Kidney epithelial cell (primary cell): ENCODE results near the gene RLN2. TPM values are rescaled to one million over a fixed set of nuclear protein-coding genes. Genes with fewer than 3 reads are reported as not detected.
"Not testable (repeated sequence)": the region's sequence is repeated elsewhere in the genome, so short reads cannot be mapped to it uniquely, and the experiment has no call there.

Experiments
- DNase-seq: peaks from one replicate; pipeline ENCODE4 v3.0.0-alpha.2; 2010; ENCODE audit warnings: low read depth
- H3K27me3 ChIP-seq: 2 replicates; pipeline ENCODE4 v1.6.0; 2011; ENCODE audit warnings: low read length; ENCODE audit not compliant: control insufficient read depth, insufficient read depth
- H3K36me3 ChIP-seq: 2 replicates; pipeline ENCODE4 v1.5.1; 2011; ENCODE audit warnings: low read length; ENCODE audit not compliant: control insufficient read depth, insufficient read depth
- H3K4me3 ChIP-seq: 2 replicates; pipeline ENCODE4 v1.5.1; 2011; ENCODE audit warnings: low read depth, mild to moderate bottlenecking, control low read depth, low read length
- total RNA-seq: library from RNA; depleted of rRNA; stranded (reverse); fragments of >200 nt; gene quantifications from 2 replicates; pipeline ENCODE4 v1.2.3, GENCODE V29; 2015
- TF ChIP-seq, protein P1 (sequence below): IDR thresholded peaks from 2 replicates; pipeline ENCODE4 v1.5.1; 2011; ENCODE audit warnings: mild to moderate bottlenecking, moderate library complexity, low read length, control low read depth, inconsistent platforms; ENCODE audit not compliant: insufficient read depth, poor library complexity, severe bottlenecking

RLN2 gene, protein sequence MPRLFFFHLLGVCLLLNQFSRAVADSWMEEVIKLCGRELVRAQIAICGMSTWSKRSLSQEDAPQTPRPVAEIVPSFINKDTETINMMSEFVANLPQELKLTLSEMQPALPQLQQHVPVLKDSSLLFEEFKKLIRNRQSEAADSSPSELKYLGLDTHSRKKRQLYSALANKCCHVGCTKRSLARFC
- 1.0 and 2.5 TPM in 2 replicates for total RNA-seq

DNA sequence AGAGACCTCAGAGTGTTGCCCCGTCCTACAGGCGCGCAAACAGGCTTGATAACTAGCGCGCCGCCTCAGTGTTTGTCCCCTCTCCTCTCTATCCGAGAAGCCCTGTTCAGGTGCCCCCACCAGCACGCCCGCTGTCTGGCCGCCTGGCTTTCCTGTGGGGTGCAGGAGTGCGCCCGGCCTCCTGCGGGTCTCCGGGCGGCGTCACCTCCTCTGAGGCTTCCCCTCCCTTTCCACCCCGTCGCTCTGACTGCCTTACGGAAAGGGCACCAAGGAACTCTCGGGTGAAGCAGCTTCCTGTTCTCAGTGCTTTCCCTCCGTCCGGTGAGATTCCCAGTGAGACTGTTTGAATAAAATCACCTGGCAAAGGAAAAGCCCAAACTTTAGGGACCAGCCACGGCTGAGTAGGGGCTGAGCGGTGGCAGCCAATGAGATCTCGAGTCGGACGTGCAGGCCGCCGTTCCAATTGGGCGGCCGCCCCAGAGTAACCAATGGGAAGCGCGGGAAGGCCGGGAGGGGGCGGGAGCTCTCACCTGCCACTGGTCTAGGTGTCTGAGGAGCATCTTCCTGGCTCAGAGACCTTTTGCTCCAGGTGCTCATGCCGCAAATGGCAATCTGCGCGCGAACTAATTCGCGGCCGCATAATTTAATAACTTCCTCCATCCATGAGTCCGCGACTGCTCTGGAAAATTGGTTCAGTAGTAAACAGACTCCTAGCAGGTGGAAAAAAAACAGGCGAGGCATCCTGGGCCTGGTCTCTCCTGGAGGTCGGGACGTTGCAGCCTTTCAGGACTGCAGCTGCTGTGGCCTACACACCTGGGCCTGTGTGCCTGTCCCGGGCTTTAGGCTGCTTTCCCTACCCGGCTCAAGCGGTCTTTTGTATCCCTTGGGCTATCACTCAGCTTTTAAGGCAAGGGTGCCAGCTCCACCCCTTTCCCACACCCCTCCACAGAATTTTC is at the start of gene RLN2:
TSS of gene RLN2 (minus strand) at position 877 of the 956 bp plus-strand sequence. CDS start at position 741, 136 bp downstream.
- not testable (repeated sequence) for H3K36me3 ChIP-seq, H3K27me3 ChIP-seq, H3K4me3 ChIP-seq, DNase-seq

DNA sequence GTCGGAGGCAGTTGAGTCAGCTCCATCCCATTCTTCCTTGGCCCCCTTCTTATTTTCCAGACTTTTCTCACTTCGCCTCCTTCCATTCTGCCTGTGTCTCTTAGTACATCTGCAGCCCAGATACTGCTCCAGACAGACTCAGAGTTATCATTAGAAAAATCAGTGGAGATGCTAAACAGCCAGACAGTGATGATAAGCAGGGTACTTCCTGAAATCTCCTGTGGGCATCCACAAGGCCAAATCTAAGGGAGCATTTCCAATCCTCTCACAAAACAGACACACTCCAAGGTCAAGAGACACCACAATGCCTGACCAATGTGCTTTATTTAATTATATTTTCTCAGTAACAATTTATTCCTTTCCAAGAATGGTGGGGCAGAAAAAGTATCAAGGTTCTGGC is 49.7 kb upstream of the RLN2 start:
- TF ChIP-seq, protein P1, sequence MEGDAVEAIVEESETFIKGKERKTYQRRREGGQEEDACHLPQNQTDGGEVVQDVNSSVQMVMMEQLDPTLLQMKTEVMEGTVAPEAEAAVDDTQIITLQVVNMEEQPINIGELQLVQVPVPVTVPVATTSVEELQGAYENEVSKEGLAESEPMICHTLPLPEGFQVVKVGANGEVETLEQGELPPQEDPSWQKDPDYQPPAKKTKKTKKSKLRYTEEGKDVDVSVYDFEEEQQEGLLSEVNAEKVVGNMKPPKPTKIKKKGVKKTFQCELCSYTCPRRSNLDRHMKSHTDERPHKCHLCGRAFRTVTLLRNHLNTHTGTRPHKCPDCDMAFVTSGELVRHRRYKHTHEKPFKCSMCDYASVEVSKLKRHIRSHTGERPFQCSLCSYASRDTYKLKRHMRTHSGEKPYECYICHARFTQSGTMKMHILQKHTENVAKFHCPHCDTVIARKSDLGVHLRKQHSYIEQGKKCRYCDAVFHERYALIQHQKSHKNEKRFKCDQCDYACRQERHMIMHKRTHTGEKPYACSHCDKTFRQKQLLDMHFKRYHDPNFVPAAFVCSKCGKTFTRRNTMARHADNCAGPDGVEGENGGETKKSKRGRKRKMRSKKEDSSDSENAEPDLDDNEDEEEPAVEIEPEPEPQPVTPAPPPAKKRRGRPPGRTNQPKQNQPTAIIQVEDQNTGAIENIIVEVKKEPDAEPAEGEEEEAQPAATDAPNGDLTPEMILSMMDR, result no peak
- DNase-seq, result no peak
- Histone ChIP-seq H3K4me3 (no peak overlapping the region), H3K27me3 (no peaks in the 10 kb centered on the region), H3K36me3 (no peaks in the 10 kb centered on the region)

DNA sequence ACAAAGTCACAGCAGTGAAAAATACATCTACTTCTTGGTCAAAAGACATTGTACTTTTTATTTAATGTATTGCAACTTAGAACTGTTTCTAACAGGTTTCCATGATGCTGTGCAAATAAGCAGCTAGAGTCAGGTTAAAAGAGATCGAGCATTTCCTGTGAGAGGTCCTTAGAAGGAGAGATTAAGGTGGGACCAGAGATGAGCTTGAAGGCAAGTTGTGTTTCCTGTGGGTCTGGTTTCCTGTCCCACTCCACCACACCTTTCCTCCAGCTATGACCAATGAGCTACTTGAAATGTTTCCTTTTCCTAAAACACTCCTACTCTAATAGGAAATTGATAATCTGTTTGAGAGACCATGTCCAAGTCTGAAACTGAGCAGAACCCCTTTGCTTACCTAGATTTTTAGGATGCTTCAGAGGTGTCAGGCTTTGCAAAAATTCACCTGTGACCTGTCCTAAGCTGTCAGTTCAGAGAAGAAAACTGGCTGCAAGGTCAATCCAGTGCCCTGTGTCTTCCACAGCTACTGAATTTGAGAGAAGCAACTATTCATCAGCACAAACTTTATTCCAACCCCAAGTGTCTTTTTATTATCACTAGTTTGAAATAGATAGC is 48.2 kb upstream of the RLN2 start:
- no peak overlapping the region for H3K4me3 ChIP-seq

DNA sequence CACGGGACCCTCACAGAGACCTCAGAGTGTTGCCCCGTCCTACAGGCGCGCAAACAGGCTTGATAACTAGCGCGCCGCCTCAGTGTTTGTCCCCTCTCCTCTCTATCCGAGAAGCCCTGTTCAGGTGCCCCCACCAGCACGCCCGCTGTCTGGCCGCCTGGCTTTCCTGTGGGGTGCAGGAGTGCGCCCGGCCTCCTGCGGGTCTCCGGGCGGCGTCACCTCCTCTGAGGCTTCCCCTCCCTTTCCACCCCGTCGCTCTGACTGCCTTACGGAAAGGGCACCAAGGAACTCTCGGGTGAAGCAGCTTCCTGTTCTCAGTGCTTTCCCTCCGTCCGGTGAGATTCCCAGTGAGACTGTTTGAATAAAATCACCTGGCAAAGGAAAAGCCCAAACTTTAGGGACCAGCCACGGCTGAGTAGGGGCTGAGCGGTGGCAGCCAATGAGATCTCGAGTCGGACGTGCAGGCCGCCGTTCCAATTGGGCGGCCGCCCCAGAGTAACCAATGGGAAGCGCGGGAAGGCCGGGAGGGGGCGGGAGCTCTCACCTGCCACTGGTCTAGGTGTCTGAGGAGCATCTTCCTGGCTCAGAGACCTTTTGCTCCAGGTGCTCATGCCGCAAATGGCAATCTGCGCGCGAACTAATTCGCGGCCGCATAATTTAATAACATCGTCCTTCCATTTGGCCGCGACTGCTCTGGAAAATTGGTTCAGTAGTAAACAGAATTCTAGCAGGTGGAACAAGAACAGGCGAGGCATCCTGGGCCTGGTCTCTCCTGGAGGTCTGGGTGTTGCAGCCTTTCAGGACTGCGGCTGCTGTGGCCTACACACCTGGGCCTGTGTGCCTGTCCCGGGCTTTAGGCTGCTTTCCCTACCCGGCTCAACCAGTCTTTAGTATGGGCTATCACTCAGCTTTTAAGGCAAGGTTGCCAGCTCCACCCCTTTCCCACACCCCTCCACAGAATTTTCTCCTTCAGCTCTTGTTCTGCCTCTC is 34.8 kb upstream of the RLN2 start, which contains the start of gene RLN1:
TSS of gene RLN1 (minus strand) at position 885 of the 990 bp plus-strand sequence. CDS start at position 755, 130 bp downstream.
- not testable (repeated sequence) for DNase-seq, H3K36me3 ChIP-seq, H3K4me3 ChIP-seq, H3K27me3 ChIP-seq

More for the DNA sequence above, 48.2 kb upstream of the RLN2 start:
- Histone ChIP-seq H3K36me3 (no peaks in the 10 kb centered on the region), H3K27me3 (no peaks in the 10 kb centered on the region)
- TF ChIP-seq, protein P1, result no peak
- DNase-seq, result no peak

DNA sequence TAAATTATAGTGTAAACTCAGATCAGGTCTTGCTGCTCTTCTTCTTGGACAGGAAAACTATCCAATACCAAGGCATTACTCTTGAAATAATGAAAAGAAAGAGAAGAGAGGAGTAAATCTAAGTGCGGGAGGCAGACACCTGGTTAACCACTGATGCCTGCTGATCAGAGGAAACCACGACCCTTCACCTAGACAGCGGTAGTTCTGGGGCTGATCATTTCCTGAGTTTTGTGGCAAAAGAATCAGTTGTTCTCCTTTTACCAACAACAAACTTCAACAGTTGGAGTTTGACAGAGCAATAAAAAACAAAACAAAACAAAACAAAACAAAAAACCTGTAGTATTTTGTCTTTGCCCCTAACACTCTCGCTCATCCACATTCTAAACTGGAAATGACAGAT is 32.2 kb upstream of the RLN2 start:
- H3K27me3 ChIP-seq, result no peaks in the 10 kb centered on the region

DNA sequence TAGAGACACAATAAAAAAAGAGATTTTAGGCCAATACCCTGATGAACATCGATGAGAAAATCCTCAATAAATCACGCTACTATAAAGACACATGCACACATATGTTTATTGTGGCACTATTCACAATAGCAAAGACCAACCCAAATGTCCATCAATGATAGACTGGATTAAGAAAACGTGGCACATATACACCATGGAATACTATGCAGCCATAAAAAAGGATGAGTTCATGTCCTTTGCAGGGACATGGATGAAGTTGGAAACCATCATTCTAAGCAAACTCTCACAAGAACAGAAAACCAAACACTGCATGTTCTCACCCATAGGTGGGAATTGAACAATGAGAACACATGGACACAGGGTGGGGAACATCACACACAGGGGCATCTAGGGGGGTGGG is 26.8 kb upstream of the RLN2 start:
- H3K36me3 ChIP-seq, H3K4me3 ChIP-seq, DNase-seq, H3K27me3 ChIP-seq: not testable (repeated sequence)

More for the DNA sequence above, 32.2 kb upstream of the RLN2 start:
- no peaks in the 10 kb centered on the region for H3K36me3 ChIP-seq
- no peak overlapping the region for H3K4me3 ChIP-seq
- no peak for DNase-seq
- TF ChIP-seq, protein P1, result no peak
